HepG2 (cell line): ENCODE data around the gene HS3ST3B1. TPM values are rescaled to one million over a fixed set of nuclear protein-coding genes. Genes with fewer than 3 reads are reported as not detected.

Experiments
- DRAP1 ChIP-seq: IDR thresholded peaks from 2 replicates; pipeline ENCODE4 v1.6.1; 2016; ENCODE audit warnings: missing genetic modification reagents, missing compliant biosample characterization
- E2F2 ChIP-seq: sonication (generic); formaldehyde crosslinking; IDR thresholded peaks from 2 replicates; pipeline ENCODE4 v1.4.0; 2020; ENCODE audit warnings: missing genetic modification reagents, borderline replicate concordance
- HDAC1 ChIP-seq: sonication (generic); formaldehyde crosslinking; IDR thresholded peaks from 2 replicates; pipeline ENCODE4 v1.5.1; 2020; ENCODE audit warnings: mild to moderate bottlenecking, missing genetic modification reagents
- KLF12 ChIP-seq: sonication (generic); formaldehyde crosslinking; IDR thresholded peaks from 2 replicates; pipeline ENCODE4 v1.4.0; 2020; ENCODE audit warnings: missing genetic modification reagents, borderline replicate concordance
- NONO ChIP-seq, 2 experiments: fragments of 450-650 bp in 1 of 2; sonication (generic) in 1 of 2; formaldehyde crosslinking in 1 of 2; IDR thresholded peaks in 1 of 2; conservative IDR thresholded peaks in 1 of 2; 2 replicates each; pipeline versions ENCODE4 v1.6.1 to v1.8.0; 2017 to 2022; ENCODE audit warnings: mild to moderate bottlenecking in 1 of 2, missing genetic modification reagents in 1 of 2, moderate library complexity in 1 of 2
- NR2C2 ChIP-seq: sonication (generic); formaldehyde crosslinking; IDR thresholded peaks from 2 replicates; pipeline ENCODE4 v1.4.0; 2020; ENCODE audit warnings: missing genetic modification reagents, mild to moderate bottlenecking, moderate library complexity, borderline replicate concordance
- PAF1 ChIP-seq: IDR thresholded peaks from 2 replicates; pipeline ENCODE4 v1.6.1; 2016; ENCODE audit warnings: missing genetic modification reagents, missing compliant biosample characterization
- PITX1 ChIP-seq: sonication (generic); formaldehyde crosslinking; IDR thresholded peaks from 2 replicates; pipeline ENCODE4 v1.5.1; 2020; ENCODE audit warnings: mild to moderate bottlenecking, missing genetic modification reagents
- PRDM4 ChIP-seq: sonication (generic); formaldehyde crosslinking; IDR thresholded peaks from 2 replicates; pipeline ENCODE4 v1.9.0; 2021; ENCODE audit warnings: missing genetic modification reagents, borderline replicate concordance
- RELA ChIP-seq: sonication (generic); formaldehyde crosslinking; IDR thresholded peaks from 2 replicates; pipeline ENCODE4 v1.4.0; 2020; ENCODE audit warnings: missing genetic modification reagents
- SMAD1 ChIP-seq: sonication (generic); formaldehyde crosslinking; IDR thresholded peaks from 2 replicates; pipeline ENCODE4 v1.4.0; 2020; ENCODE audit warnings: missing genetic modification reagents, low read depth, mild to moderate bottlenecking, borderline replicate concordance
- SRF ChIP-seq: IDR thresholded peaks from 2 replicates; pipeline ENCODE4 v1.6.1; 2011; ENCODE audit warnings: mild to moderate bottlenecking, low read depth, low read length, moderate library complexity
- TP53 ChIP-seq: sonication (generic); formaldehyde crosslinking; conservative IDR thresholded peaks from 2 replicates; pipeline ENCODE4 v1.4.0; 2020; ENCODE audit warnings: missing genetic modification reagents
- ZFP62 ChIP-seq: sonication (generic); formaldehyde crosslinking; IDR thresholded peaks from 2 replicates; pipeline ENCODE4 v1.4.0; 2020; ENCODE audit warnings: missing genetic modification reagents
- ZNF263 ChIP-seq: sonication (generic); formaldehyde crosslinking; IDR thresholded peaks from 2 replicates; pipeline ENCODE4 v1.4.0; 2020; ENCODE audit warnings: missing genetic modification reagents
- ZNF331 ChIP-seq: sonication (generic); formaldehyde crosslinking; IDR thresholded peaks from 2 replicates; pipeline ENCODE4 v1.4.0; 2020; ENCODE audit warnings: missing genetic modification reagents
- ZNF644 ChIP-seq: IDR thresholded peaks from 2 replicates; pipeline ENCODE4 v1.6.1; 2016; ENCODE audit warnings: low read depth
- ZNF709 ChIP-seq: sonication (generic); formaldehyde crosslinking; IDR thresholded peaks from 2 replicates; pipeline ENCODE4 v1.5.0; 2020; ENCODE audit warnings: mild to moderate bottlenecking, missing genetic modification reagents
- polyA plus RNA-seq, 8 experiments: library from polyadenylated mRNA; depleted of rRNA in 3 of 8; stranded (reverse) in 7 of 8; unstranded in 1 of 8; fragments of >200 nt; fragmentation: Illumina TruSeq in 4 of 8; extraction: Trizol in 4 of 8; gene quantifications; 2 replicates each; pipeline versions ENCODE4 v1.2.1 to v1.2.3, GENCODE V29; 2011 to 2016; ENCODE audit warnings: low read depth in 4 of 8, missing spikeins in 1 of 8, mixed read lengths in 1 of 8; ENCODE audit not compliant: insufficient read depth in 1 of 8
- total RNA-seq, 5 experiments: library from RNA; depleted of rRNA; stranded (reverse); fragments of >200 nt; fragmentation: Illumina TruSeq; extraction: Trizol; gene quantifications; 2 replicates each; pipeline ENCODE4 v1.2.3, GENCODE V29; 2016; ENCODE audit warnings: low read depth in 1 of 5
- TF ChIP-seq, protein P1 (sequence below): sonication (generic); formaldehyde crosslinking; IDR thresholded peaks from 2 replicates; pipeline ENCODE4 v1.4.0; 2020; ENCODE audit warnings: mild to moderate bottlenecking, missing genetic modification reagents
- TF ChIP-seq, protein P2 (sequence below): sonication (generic); formaldehyde crosslinking; IDR thresholded peaks from 2 replicates; pipeline ENCODE4 v1.5.1; 2020; ENCODE audit warnings: missing genetic modification reagents, mild to moderate bottlenecking, borderline replicate concordance

Gene HS3ST3B1
- total and polyA plus RNA-seq, 2 of the 13 experiments (the other 11 are each of a cell fraction or from before 2014, with no cell fraction given) = 15.7 to 39.5 TPM

- TF ChIP-seq ZNF644 (CRISPR knock-in tag) = no peak
- TF ChIP-seq ZNF709 (CRISPR knock-in tag) = no peak
- peak; percentile 74; the same call in 1 of the 2 replicates for TF ChIP-seq KLF12
- TF ChIP-seq, protein P1, sequence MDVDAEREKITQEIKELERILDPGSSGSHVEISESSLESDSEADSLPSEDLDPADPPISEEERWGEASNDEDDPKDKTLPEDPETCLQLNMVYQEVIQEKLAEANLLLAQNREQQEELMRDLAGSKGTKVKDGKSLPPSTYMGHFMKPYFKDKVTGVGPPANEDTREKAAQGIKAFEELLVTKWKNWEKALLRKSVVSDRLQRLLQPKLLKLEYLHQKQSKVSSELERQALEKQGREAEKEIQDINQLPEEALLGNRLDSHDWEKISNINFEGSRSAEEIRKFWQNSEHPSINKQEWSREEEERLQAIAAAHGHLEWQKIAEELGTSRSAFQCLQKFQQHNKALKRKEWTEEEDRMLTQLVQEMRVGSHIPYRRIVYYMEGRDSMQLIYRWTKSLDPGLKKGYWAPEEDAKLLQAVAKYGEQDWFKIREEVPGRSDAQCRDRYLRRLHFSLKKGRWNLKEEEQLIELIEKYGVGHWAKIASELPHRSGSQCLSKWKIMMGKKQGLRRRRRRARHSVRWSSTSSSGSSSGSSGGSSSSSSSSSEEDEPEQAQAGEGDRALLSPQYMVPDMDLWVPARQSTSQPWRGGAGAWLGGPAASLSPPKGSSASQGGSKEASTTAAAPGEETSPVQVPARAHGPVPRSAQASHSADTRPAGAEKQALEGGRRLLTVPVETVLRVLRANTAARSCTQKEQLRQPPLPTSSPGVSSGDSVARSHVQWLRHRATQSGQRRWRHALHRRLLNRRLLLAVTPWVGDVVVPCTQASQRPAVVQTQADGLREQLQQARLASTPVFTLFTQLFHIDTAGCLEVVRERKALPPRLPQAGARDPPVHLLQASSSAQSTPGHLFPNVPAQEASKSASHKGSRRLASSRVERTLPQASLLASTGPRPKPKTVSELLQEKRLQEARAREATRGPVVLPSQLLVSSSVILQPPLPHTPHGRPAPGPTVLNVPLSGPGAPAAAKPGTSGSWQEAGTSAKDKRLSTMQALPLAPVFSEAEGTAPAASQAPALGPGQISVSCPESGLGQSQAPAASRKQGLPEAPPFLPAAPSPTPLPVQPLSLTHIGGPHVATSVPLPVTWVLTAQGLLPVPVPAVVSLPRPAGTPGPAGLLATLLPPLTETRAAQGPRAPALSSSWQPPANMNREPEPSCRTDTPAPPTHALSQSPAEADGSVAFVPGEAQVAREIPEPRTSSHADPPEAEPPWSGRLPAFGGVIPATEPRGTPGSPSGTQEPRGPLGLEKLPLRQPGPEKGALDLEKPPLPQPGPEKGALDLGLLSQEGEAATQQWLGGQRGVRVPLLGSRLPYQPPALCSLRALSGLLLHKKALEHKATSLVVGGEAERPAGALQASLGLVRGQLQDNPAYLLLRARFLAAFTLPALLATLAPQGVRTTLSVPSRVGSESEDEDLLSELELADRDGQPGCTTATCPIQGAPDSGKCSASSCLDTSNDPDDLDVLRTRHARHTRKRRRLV (CRISPR knock-in tag) = no peak
- TF ChIP-seq DRAP1 (CRISPR knock-in tag) = 0 out of 2 replicates have a peak, but pooled peaks have one; percentile 35
- TF ChIP-seq PAF1 (CRISPR knock-in tag) = no peak
- TF ChIP-seq RELA (CRISPR knock-in tag) = peak; percentile 21; the same call in 1 of the 2 replicates
- TF ChIP-seq PRDM4 (CRISPR knock-in tag) = no peak
- no peak for TF ChIP-seq TP53 (CRISPR knock-in tag)
- TF ChIP-seq NR2C2 (CRISPR knock-in tag) = no peak
- peak; percentile 62; the same call in 1 of the 2 replicates for TF ChIP-seq ZNF263 (CRISPR knock-in tag)
- no peak for TF ChIP-seq SMAD1 (CRISPR knock-in tag)
- no peak for TF ChIP-seq E2F2 (CRISPR knock-in tag)
- no peak; the same call in 1 of the 2 replicates for TF ChIP-seq ZNF331
- TF ChIP-seq PITX1 (CRISPR knock-in tag) = peak; percentile 42; the same call in 1 of the 2 replicates
- TF ChIP-seq HDAC1 = peak; percentile 87
- no peak for TF ChIP-seq ZFP62 (CRISPR knock-in tag)
- TF ChIP-seq SRF = no peak
- TF ChIP-seq NONO (IDR thresholded peaks at IDR 0.05) = no peak
- TF ChIP-seq NONO (CRISPR knock-in tag; conservative IDR thresholded peaks at IDR 0.05) = peak; percentile 76
- TF ChIP-seq, protein P2, sequence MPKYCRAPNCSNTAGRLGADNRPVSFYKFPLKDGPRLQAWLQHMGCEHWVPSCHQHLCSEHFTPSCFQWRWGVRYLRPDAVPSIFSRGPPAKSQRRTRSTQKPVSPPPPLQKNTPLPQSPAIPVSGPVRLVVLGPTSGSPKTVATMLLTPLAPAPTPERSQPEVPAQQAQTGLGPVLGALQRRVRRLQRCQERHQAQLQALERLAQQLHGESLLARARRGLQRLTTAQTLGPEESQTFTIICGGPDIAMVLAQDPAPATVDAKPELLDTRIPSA = no peak
These were observed 3.6 kb upstream of the HS3ST3B1 start (continued) for GRCh38 chr17:14297161-14297851.
